Measurements from ENCODE around the gene OR2V2. TPM values are rescaled to one million over a fixed set of nuclear protein-coding genes. Genes with fewer than 3 reads are reported as not detected.
A peak's percentile ranks its signal among the peaks of the same experiment; 100 is the strongest.
"Not testable (repeated sequence)": the region's sequence is repeated elsewhere in the genome, so short reads cannot be mapped to it uniquely, and the experiment has no call there.

Gene OR2V2, protein sequence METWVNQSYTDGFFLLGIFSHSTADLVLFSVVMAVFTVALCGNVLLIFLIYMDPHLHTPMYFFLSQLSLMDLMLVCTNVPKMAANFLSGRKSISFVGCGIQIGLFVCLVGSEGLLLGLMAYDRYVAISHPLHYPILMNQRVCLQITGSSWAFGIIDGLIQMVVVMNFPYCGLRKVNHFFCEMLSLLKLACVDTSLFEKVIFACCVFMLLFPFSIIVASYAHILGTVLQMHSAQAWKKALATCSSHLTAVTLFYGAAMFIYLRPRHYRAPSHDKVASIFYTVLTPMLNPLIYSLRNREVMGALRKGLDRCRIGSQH
- total RNA-seq (2021) (not detected in 2 replicates), Bru-seq, nascent RNA (not detected), BruChase-seq, experiment 1, labeled RNA remaining after a 2-hour chase (not detected), BruChase-seq, experiment 2, labeled RNA remaining after a 6-hour chase (not detected)
- long read RNA-seq = 0 reads

DNA sequence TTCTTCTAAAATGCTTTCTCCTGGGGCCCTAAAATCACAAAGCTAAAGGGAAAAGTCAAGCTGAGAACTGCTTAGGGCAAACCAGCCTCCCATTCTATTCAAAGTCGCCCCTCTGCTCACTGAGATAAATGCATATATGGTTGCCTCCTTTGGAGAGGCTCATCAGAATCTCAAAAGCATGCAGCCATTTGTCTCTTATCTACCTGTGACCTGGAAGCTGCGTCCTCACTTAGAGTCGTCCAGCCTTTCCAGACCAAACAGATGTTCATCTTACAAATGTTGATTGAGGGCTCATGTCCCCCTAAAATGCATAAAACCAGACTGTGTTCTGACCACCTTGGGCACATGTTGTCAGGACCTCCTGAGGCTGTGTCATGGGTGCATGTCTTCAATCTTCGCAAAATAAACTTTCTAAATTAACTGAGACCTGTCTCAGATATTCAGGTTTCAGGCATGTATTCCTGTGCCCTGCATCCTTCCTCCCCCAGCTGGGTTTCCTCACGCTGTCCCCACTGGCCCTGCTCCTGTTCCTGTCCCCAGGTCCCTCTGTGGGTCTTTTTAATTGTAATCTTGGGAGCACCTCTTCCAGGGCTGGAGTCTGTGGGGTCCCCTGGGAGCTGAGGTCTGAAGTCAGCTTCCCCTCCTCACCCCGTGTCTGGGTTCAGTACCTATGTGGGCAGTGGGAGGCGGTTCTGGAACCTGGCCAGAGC is at the start of gene OR2V2:
TSS of gene OR2V2 (plus strand) at position 660 of the 710 bp plus-strand sequence. CDS start 7,357 bp downstream, outside the sequence.
- H3K36me3 ChIP-seq (ENCODE audit: insufficient read depth, low read length, poor library complexity, severe bottlenecking); POLR2A ChIA-PET (ENCODE audit: low non-redundant PET); H3K4me3 ChIP-seq (ENCODE audit: low read depth, low read length, poor library complexity, severe bottlenecking); H3K27ac ChIP-seq (ENCODE audit: low read depth, low read length, poor library complexity, severe bottlenecking); H3K9me3 ChIP-seq (ENCODE audit: low read depth, low read length, poor library complexity, severe bottlenecking); intact Hi-C loops (cut with micrococcal nuclease; ENCODE audit: unreplicated experiment); BruUV-seq (replicated peaks); DNase-seq (ENCODE audit: low spot score); H3K4me1 ChIP-seq (ENCODE audit: insufficient read depth, low read length, poor library complexity, severe bottlenecking); CTCF ChIA-PET: not testable (repeated sequence)
- H3K27me3 ChIP-seq (replicated peaks; ENCODE audit: insufficient read depth, low read depth, low read length, poor library complexity) = peaks cover 20% of the 10 kb centered on the region

- intact Hi-C loops (cut with micrococcal nuclease; ENCODE audit: unreplicated experiment); H3K4me3 ChIP-seq (ENCODE audit: low read depth, low read length, poor library complexity, severe bottlenecking); H3K27ac ChIP-seq (ENCODE audit: low read depth, low read length, poor library complexity, severe bottlenecking); DNase-seq (ENCODE audit: low spot score); CTCF ChIA-PET; H3K4me1 ChIP-seq (ENCODE audit: insufficient read depth, low read length, poor library complexity, severe bottlenecking); BruUV-seq (replicated peaks); H3K9me3 ChIP-seq (ENCODE audit: low read depth, low read length, poor library complexity, severe bottlenecking); H3K36me3 ChIP-seq (ENCODE audit: insufficient read depth, low read length, poor library complexity, severe bottlenecking); POLR2A ChIA-PET (ENCODE audit: low non-redundant PET): not testable (repeated sequence)
- peaks cover 19% of the 10 kb centered on the region for H3K27me3 ChIP-seq (replicated peaks; ENCODE audit: insufficient read depth, low read depth, low read length, poor library complexity)
These were observed 49.5 kb upstream of the OR2V2 start for GRCh38 chr5:181097759-181098491.

GRCh38 chr5:181098762-181099601 is 48.4 kb upstream of the OR2V2 start:
- no TSS peak for BruUV-seq (replicated peaks)
- TF ChIP-seq CTCF (conservative IDR thresholded peaks at IDR 0.05; ENCODE audit: low read depth, low read length) (no peak), EZH2 (IDR thresholded peaks at IDR 0.05; ENCODE audit: borderline replicate concordance, low read depth, low read length, poor library complexity, severe bottlenecking) (no peak)
- intact Hi-C loops (cut with micrococcal nuclease; ENCODE audit: unreplicated experiment) = no loop called here
- POLR2A ChIA-PET (ENCODE audit: low non-redundant PET) = no interaction called here
- DNase-seq (ENCODE audit: low spot score) = peak; percentile 29
- Histone ChIP-seq H3K9me3 (ENCODE audit: low read depth, low read length, poor library complexity, severe bottlenecking) (no peaks in the 10 kb centered on the region), H3K36me3 (ENCODE audit: insufficient read depth, low read length, poor library complexity, severe bottlenecking) (no peaks in the 10 kb centered on the region), H3K4me1 (ENCODE audit: insufficient read depth, low read length, poor library complexity, severe bottlenecking) (no peaks in the 10 kb centered on the region), H3K27me3 (replicated peaks; ENCODE audit: insufficient read depth, low read depth, low read length, poor library complexity) (peaks cover 19% of the 10 kb centered on the region), H3K27ac (ENCODE audit: low read depth, low read length, poor library complexity, severe bottlenecking) (no peak overlapping the region), H3K4me3 (ENCODE audit: low read depth, low read length, poor library complexity, severe bottlenecking) (no peak overlapping the region)
- CTCF ChIA-PET = no interaction called here
